ENCODE measurements around the gene SLC25A20. TPM values are rescaled to one million over a fixed set of nuclear protein-coding genes. Genes with fewer than 3 reads are reported as not detected.

SLC25A20 gene
- polyA plus RNA-seq, 1 donor (not counting 4 experiments of a cell fraction or from before 2014, with no cell fraction given) = 22.4 TPM

- dilution Hi-C loops (cut with MboI; ENCODE audit: extremely low pct_ligation_motif_present, low sequenced_read_pairs) = no loop called here
- Histone ChIP-seq H3K4me3 (ENCODE audit: control insufficient read depth in 2 of 3, extremely low read depth in 1 of 3, insufficient read depth in 2 of 3, low read depth in 1 of 3, low read length in 3 of 3) (no peak overlapping the region), H3K9me3 (ENCODE audit: control insufficient read depth, low read depth, low read length) (no peaks in the 10 kb centered on the region), H3K9me1 (ENCODE audit: control insufficient read depth, extremely low read depth, insufficient read depth, low read length) (no peaks in the 10 kb centered on the region), H2AFZ (ENCODE audit: control insufficient read depth, low read length) (no peak overlapping the region), H3K27ac (ENCODE audit: control insufficient read depth, insufficient read depth, low read length) (no peak overlapping the region), H3K36me3 (ENCODE audit: control insufficient read depth in 2 of 2, extremely low read depth in 1 of 2, insufficient read depth in 2 of 2, low read length in 2 of 2) (no peaks in the 10 kb centered on the region), H3K79me2 (ENCODE audit: control insufficient read depth, insufficient read depth, low read length) (no peaks in the 10 kb centered on the region), H3K4me1 (ENCODE audit: control insufficient read depth, extremely low read depth, insufficient read depth, low read length) (no peaks in the 10 kb centered on the region), H3K9ac (ENCODE audit: control insufficient read depth, extremely low read depth, insufficient read depth, low read length) (no peak overlapping the region), H3K4me2 (ENCODE audit: control insufficient read depth, extremely low read depth, insufficient read depth, low read depth, low read length) (no peak overlapping the region), H4K20me1 (ENCODE audit: control insufficient read depth, extremely low read depth, insufficient read depth, low read length) (no peaks in the 10 kb centered on the region), H3K27me3 (ENCODE audit: control insufficient read depth, extremely low read depth, insufficient read depth, low read length) (no peaks in the 10 kb centered on the region)
- DNase-seq (ENCODE audit: low read depth, low spot score) = no peak
- no peak for TF ChIP-seq CTCF (optimal IDR thresholded peaks at IDR 0.05 in 1 of 3, IDR thresholded peaks at IDR 0.05 in 1 of 3, conservative IDR thresholded peaks at IDR 0.05 in 1 of 3; ENCODE audit: extremely low read depth in 1 of 3, insufficient read depth in 2 of 3, low read length in 3 of 3)
- TF ChIP-seq EZH2 (IDR thresholded peaks at IDR 0.05; ENCODE audit: low read length) = no peak
- no peak for FAIRE-seq
These were observed 17.0 kb downstream of the SLC25A20 start for GRCh38 chr3:48881652-48882114.

DNA sequence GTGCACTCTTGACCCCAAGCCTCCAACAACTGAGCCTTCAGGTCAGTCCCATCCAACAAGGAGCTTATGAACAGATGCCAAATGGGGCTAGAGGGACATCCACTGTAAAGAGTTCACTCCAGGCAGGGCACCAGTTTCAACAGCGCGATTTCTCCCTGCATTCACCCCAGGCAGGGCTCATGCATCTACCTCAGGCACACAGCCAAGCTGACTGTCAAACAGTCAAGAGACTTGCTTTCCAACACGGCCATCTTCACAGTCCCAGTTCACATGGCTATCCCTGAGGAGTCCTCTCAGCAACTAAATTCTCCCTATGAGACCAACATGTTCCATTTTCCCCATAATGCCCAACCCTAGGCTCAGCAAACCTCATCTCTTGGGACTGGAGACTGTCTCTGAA lies 17.7 kb downstream of the SLC25A20 start:
- no peaks in the 10 kb centered on the region for H3K27me3 ChIP-seq (ENCODE audit: control insufficient read depth, extremely low read depth, insufficient read depth, low read length)
- H3K27ac ChIP-seq (ENCODE audit: control insufficient read depth, insufficient read depth, low read length) = no peak overlapping the region
- H3K36me3 ChIP-seq (ENCODE audit: control insufficient read depth in 2 of 2, extremely low read depth in 1 of 2, insufficient read depth in 2 of 2, low read length in 2 of 2) = no peaks in the 10 kb centered on the region
- H3K9ac ChIP-seq (ENCODE audit: control insufficient read depth, extremely low read depth, insufficient read depth, low read length) = no peak overlapping the region
- no peak for FAIRE-seq
- no peaks in the 10 kb centered on the region for H3K9me1 ChIP-seq (ENCODE audit: control insufficient read depth, extremely low read depth, insufficient read depth, low read length)
- dilution Hi-C loops (cut with MboI; ENCODE audit: extremely low pct_ligation_motif_present, low sequenced_read_pairs) = no loop called here
- H3K4me3 ChIP-seq (ENCODE audit: control insufficient read depth in 2 of 3, extremely low read depth in 1 of 3, insufficient read depth in 2 of 3, low read depth in 1 of 3, low read length in 3 of 3) = no peak overlapping the region
- H4K20me1 ChIP-seq (ENCODE audit: control insufficient read depth, extremely low read depth, insufficient read depth, low read length) = no peaks in the 10 kb centered on the region
- H3K79me2 ChIP-seq (ENCODE audit: control insufficient read depth, insufficient read depth, low read length) = no peaks in the 10 kb centered on the region
- no peak overlapping the region for H3K4me2 ChIP-seq (ENCODE audit: control insufficient read depth, extremely low read depth, insufficient read depth, low read depth, low read length)
- no peaks in the 10 kb centered on the region for H3K4me1 ChIP-seq (ENCODE audit: control insufficient read depth, extremely low read depth, insufficient read depth, low read length)
- DNase-seq (ENCODE audit: low read depth, low spot score) = no peak
- H2AFZ ChIP-seq (ENCODE audit: control insufficient read depth, low read length) = no peak overlapping the region
- no peaks in the 10 kb centered on the region for H3K9me3 ChIP-seq (ENCODE audit: control insufficient read depth, low read depth, low read length)
- TF ChIP-seq EZH2 (IDR thresholded peaks at IDR 0.05; ENCODE audit: low read length) (no peak), CTCF (optimal IDR thresholded peaks at IDR 0.05 in 1 of 3, IDR thresholded peaks at IDR 0.05 in 1 of 3, conservative IDR thresholded peaks at IDR 0.05 in 1 of 3; ENCODE audit: extremely low read depth in 1 of 3, insufficient read depth in 2 of 3, low read length in 3 of 3) (no peak)
